ELF-1 (cell line): Measurements from ENCODE around the gene MAGEF1.
"Not testable (repeated sequence)": the region's sequence is repeated elsewhere in the genome, so short reads cannot be mapped to it uniquely, and the experiment has no call there.

Experiments used
- DNase-seq: peaks from one replicate; pipeline ENCODE4 v3.0.0-alpha.2; 2016; ENCODE audit warnings: low read depth, low spot score

The MAGEF1 gene

DNA sequence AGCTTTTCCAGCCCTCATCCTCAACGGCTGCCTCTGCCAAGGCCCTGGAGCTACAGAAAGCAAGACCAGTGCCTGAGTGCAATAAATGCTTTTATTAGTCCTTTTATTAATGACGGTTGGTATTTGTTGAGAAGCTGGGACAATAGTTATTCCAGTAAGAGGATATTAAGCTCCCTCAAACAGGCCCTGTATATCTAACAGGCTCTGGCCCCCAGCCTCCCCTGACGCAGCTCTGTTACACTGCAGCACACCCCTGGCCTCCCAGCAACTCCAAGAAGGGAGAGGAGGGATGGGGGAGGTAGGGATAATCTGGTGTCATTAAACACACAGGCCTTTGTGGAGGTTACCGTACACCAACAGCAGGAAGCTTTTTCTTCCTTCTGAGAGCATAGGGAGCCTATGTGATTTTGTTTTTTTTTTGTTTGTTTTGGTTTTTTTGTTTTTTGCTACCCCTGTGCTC lies 30.8 kb upstream of the MAGEF1 start:
- DNase-seq, result no peak

GRCh38 chr3:184741798-184742675 lies 30.2 kb upstream of the MAGEF1 start:
- DNase-seq, result no peak

- DNase-seq, result no peak
Measured at GRCh38 chr3:184741259-184741556, 29.3 kb upstream of the MAGEF1 start.

GRCh38 chr3:184740509-184741258 lies 28.8 kb upstream of the MAGEF1 start:
- no peak for DNase-seq

DNA sequence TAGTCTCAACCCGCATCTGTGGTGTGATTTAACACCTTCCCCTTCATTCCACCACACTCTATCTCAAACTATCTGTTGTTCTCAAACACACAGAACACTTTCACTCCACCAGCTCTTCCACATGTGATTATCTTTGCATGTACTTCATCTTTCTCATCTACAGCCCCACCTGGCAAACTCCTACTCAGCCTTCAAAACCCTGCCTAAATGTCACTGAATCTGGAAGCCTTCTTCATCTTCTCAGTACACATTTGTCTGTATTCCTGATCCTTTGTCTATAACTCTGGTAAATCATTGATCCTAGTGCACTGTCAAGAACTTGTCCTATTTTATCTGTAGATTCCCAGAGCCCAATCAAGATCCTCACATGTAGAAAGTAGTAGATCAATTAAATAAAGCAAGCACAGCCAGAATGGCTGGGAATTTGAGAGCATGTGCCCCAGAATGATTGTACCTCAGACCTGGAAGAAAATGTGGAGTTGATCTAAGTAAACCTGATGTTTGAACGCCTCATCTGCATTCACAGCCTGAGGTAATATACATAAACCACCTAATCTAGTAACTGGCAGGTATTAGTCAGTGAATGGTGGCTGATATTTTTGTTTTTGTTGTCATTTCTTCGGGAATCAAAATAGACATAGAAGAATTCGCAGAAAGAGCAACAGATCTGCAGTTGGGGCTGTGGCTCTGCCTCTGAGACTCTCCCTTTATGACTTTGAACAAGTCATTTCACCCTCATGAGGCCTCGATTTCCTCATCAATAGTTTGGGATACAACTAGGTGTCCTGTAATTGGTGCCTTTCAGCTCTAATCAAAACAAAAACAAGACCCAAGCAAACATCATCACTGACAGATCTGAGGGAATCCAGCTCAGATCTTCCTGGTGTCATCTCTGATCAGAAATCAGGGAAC lies 28.0 kb upstream of the MAGEF1 start:
- no peak for DNase-seq

DNA sequence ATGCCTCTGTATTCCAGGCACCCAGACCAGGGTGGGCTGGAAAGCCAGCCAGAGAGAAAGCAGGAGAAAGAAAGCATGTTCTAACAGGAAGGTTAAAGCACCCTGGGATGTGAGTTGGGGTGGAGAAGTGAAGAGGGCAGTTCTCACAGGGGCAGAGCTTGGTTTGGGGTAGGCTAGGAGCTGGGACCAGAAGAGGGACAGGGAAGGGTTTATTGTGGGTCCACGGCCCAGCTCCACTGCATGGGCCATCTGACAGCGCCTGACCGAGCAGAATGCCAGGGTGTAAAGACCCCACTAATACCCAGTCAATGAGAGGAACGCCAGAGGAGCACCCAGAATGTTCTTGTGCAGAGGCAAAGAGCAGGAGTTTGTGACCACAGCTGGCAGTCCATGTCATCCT lies 27.1 kb upstream of the MAGEF1 start:
- no peak for DNase-seq

DNA sequence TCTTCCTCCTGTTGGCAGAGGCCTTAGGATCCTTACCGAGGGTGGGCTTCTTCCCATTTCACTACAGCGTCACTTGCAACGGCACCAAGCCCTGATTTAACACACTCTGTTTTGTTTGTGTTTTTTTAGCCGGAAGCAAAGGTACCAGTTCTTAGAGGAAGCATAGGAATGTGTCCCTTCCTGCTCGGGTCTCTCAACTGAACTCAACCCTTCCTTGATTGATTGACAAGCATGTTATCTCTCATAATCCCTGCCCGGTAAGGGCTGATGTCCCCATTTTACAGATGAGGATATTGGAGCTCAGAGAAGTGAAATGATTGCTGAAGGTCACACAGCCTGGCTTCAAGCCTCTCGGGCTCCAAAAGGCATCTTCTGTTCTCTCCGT lies 26.6 kb upstream of the MAGEF1 start:
- DNase-seq, result no peak

- DNase-seq, result no peak
Measured at GRCh38 chr3:184737641-184738505, 26.0 kb upstream of the MAGEF1 start.

DNA sequence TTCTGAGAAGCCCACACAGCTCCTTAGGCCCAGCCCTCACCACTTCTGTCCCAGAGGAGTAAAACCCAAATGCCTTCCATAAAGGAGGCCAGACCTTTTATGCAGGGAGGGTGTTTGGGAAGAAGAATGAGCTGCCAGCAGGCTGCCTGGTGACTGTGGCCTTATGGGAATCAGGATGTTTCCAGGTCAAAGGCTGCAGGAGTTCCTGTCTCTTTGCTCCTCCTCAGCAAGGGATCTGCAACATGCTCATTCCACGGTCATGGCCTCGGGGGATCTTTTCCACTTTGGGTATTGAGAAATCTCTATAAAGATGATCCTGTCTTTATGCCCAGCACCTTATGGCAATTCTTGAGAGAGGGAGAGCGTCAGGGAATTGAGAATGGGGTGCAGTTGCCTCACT lies 25.2 kb upstream of the MAGEF1 start:
- DNase-seq, result no peak

DNA sequence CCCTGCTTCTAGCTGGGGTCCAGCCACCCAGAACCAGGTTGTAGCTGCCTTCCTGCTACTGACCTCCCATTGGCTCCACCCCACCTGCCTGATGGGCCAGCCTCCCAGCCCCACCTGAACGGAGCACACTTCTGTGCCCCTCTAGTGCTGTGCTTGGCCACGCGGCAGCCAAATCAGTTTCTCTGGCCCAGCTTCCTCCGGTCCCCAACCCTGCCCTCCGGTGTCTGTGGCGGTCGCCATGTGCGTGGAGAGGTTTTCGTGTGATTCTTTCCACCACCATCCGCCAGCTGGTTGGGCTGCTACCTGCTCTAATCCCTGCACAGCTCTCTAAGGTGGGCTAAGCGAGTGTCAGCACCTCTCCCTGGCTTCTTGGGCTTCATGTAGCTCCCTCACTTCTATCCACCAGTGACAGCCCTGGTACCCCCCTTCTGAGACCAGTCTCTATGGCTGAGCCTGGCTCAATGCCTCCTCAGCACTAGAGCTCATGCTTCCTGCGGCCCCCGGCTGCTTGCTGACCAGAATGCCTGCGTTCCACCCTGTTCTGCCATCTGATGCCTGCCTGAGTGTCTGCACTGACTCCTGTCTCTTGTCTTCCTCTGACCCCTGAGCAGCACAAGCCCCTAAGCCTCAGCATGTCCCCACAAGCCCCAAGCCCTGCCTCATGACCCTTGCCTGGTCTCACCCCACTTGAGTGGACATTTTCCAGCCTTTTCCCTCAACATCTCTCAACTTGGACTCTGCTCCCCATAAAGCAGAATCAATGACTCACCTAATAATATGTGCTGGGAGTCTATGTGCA lies 23.2 kb upstream of the MAGEF1 start:
- DNase-seq, result no peak

- peak; percentile 48 for DNase-seq
Measured at GRCh38 chr3:184733971-184734608, 22.2 kb upstream of the MAGEF1 start.

GRCh38 chr3:184733181-184733580 lies 21.3 kb upstream of the MAGEF1 start:
- DNase-seq, result no peak

DNA sequence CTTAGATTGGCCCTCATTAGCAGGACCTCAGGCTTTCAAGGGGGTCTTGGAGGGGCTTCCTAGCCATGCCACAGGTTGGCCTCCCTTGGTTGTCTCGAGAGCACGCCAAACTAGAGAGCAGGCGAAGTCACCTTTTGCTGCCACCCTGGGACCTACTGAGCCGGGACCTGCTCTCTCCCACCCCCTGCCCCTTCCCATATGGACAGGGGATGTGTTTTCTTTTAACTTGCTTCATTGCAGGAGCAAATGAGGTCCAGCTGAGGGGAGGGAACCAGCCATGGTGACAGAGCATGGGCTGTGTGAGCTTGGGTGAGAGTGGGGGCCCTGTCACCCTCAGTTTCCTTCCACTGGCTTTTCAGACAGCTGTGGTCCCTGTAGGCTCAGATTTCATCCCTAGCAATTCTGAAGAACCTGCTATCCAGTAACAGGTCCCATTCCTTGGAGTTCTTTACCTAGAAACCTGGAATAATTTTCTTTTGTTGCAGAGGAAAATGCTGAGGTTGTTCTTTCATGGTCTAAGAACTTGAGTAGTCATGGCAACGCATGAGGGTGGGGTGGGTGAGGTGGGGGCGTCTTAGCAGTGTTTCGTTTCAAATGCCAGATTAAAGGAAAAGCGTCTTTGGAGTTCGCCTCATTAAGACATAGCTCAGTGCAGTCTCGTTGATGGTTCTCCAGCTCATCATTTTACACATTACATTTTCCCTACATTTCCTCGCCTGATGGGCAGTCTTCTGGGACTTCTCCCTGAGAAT lies 20.1 kb upstream of the MAGEF1 start:
- no peak for DNase-seq

DNA sequence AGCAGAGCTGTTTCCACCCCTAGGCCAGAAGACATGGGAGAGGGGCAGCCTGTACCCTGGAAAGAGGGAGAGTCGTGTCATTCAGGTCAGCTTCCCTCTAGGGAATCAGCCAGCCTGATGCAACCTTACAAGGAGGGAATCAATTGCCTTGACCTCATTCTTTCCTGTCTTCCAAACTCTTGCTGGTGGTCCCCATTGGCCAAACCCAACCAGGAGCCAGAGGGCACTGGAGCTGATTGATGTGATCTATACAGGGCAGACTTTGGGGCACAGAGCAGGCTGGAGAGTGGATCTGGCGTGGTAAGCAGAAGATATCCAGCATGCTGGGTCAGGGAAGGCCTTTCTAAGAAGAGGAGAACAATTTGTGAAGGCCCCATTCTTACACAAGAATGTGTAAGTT lies 19.1 kb upstream of the MAGEF1 start:
- DNase-seq, result no peak

GRCh38 chr3:184729154-184729553 lies 17.3 kb upstream of the MAGEF1 start:
- DNase-seq, result not testable (repeated sequence)

- no peak for DNase-seq
Measured at GRCh38 chr3:184728010-184728527, 16.2 kb upstream of the MAGEF1 start.

- peak; percentile 92 for DNase-seq
Measured at GRCh38 chr3:184727357-184728009, 15.6 kb upstream of the MAGEF1 start.

DNA sequence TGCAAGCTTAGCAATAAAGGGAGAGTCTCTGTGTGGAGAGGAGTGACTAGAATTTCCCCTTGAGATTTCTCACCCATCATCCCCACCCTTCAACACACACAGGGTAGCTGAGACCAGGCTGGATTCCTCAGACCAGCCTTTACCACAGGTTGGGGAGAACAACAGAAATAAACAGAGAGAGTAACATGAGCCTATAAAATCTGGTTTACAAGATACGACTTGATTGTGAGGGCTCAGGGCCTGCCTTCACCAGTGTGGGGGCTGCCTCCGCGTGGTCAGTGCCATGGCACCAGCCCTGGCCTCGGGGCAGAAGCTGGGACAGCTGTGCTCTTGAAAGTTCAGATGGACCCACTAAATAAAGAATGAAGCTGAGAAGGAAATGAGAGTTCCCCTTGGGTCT lies 14.6 kb upstream of the MAGEF1 start:
- DNase-seq, result no peak
